H1 (cell line): ENCODE data around the gene DSG4. TPM values are rescaled to one million over a fixed set of nuclear protein-coding genes. Genes with fewer than 3 reads are reported as not detected.

Source experiments
- CTCF ChIA-PET: fragments of 300-600 bp; sonication (Branson Sonifier 250); formaldehyde crosslinking; loops from one replicate; lab custom pipeline; 2021; ENCODE audit not compliant: partially characterized antibody; lab: Charles Lee
- POLR2A ChIA-PET: fragments of 300-600 bp; sonication (Branson Sonifier 250); formaldehyde crosslinking; loops from one replicate; lab custom pipeline; 2021; ENCODE audit warnings: inconsistent platforms; ENCODE audit not compliant: partially characterized antibody; lab: Charles Lee
- DNase-seq, 2 experiments: peaks; one replicate each; pipeline versions ENCODE4 v3.0.0 to v3.0.0-alpha.2; 2010 to 2022; ENCODE audit warnings: low spot score in 2 of 2, low read depth in 1 of 2, mixed read lengths in 1 of 2
- FAIRE-seq: peaks from 2 replicates; lab custom pipeline; 2011; peaks lifted over from hg19 to GRCh38; lab: Jason Lieb, UNC
- H2AFZ ChIP-seq: 2 replicates; pipeline ENCODE4 v1.8.1; 2012; ENCODE audit warnings: low read length, inconsistent platforms
- H2AK5ac ChIP-seq: 2 replicates; pipeline ENCODE4 v1.6.1; 2013; ENCODE audit warnings: low read depth, low read length
- H2BK120ac ChIP-seq: replicated peaks from 2 replicates; pipeline ENCODE3; 2013; ENCODE audit warnings: low read depth, low read length, inconsistent platforms
- H2BK12ac ChIP-seq: 2 replicates; pipeline ENCODE4 v1.6.1; 2013; ENCODE audit warnings: low read depth, low read length
- H2BK15ac ChIP-seq: 2 replicates; pipeline ENCODE4 v1.6.1; 2013; ENCODE audit warnings: low read length
- H2BK20ac ChIP-seq: 2 replicates; pipeline ENCODE4 v1.6.1; 2013; ENCODE audit warnings: low read length
- H2BK5ac ChIP-seq: 2 replicates; pipeline ENCODE4 v1.6.1; 2013; ENCODE audit warnings: low read depth, low read length
- H3K14ac ChIP-seq: 2 replicates; pipeline ENCODE4 v1.6.1; 2013; ENCODE audit warnings: inconsistent platforms; ENCODE audit not compliant: insufficient read length
- H3K18ac ChIP-seq: 2 replicates; pipeline ENCODE4 v1.6.1; 2013; ENCODE audit warnings: low read length; ENCODE audit errors: extremely low read depth
- H3K23ac ChIP-seq: 2 replicates; pipeline ENCODE4 v1.6.1; 2013; ENCODE audit warnings: inconsistent platforms; ENCODE audit not compliant: insufficient read length
- H3K23me2 ChIP-seq: 2 replicates; pipeline ENCODE4 v1.6.1; 2013; ENCODE audit warnings: low read depth, low read length
- H3K27ac ChIP-seq: 2 replicates; pipeline ENCODE4 v1.6.1; 2011; ENCODE audit warnings: low read depth, low read length, inconsistent platforms
- H3K27me3 ChIP-seq, 4 experiments: replicated peaks in 1 of 4; 1 replicate in 1 of 4; 2 replicates in 3 of 4; pipeline versions ENCODE4 v1.6.1 to v1.8.1; 2011 to 2013; ENCODE audit warnings: low read length in 3 of 4, mild to moderate bottlenecking in 3 of 4, inconsistent platforms in 2 of 4, mixed read lengths in 2 of 4, moderate library complexity in 1 of 4; ENCODE audit not compliant: control insufficient read depth in 3 of 4, insufficient read depth in 3 of 4; ENCODE audit errors: extremely low read depth in 1 of 4
- H3K36me3 ChIP-seq, 4 experiments: 2 replicates each; pipeline versions ENCODE4 v1.6.1 to v1.8.1; 2011 to 2013; ENCODE audit warnings: mild to moderate bottlenecking in 4 of 4, low read length in 3 of 4, moderate library complexity in 2 of 4, control low read depth in 1 of 4, inconsistent platforms in 1 of 4; ENCODE audit not compliant: insufficient read depth in 4 of 4, control insufficient read depth in 2 of 4
- H3K4ac ChIP-seq: replicated peaks from 2 replicates; pipeline ENCODE3; 2013; ENCODE audit warnings: low read length, low read depth, mixed read lengths, inconsistent platforms; ENCODE audit not compliant: insufficient read length
- H3K4me1 ChIP-seq, 4 experiments: replicated peaks in 1 of 4; 1 replicate in 1 of 4; 2 replicates in 3 of 4; pipeline versions ENCODE4 v1.6.1 to v1.8.1; 2011 to 2013; ENCODE audit warnings: low read length in 3 of 4, inconsistent platforms in 2 of 4, mixed read lengths in 1 of 4; ENCODE audit not compliant: insufficient read depth in 4 of 4, control insufficient read depth in 3 of 4
- H3K4me2 ChIP-seq, 2 experiments: 2 replicates each; pipeline versions ENCODE4 v1.6.1 to v1.8.1; 2011 to 2013; ENCODE audit warnings: low read depth in 2 of 2, low read length in 2 of 2, control low read depth in 1 of 2, inconsistent platforms in 1 of 2, mild to moderate bottlenecking in 1 of 2; ENCODE audit not compliant: insufficient read depth in 1 of 2
- H3K4me3 ChIP-seq, 4 experiments: fragments of 200-600, 300-600 bp in 1 of 4; sonication (generic), shearing (Covaris generic), sonication (Bioruptor Twin) in 1 of 4; 2 replicates each; pipeline versions ENCODE4 v1.5.1 to v1.8.1; 2011 to 2016; ENCODE audit warnings: low read length in 4 of 4, low read depth in 3 of 4, control low read depth in 2 of 4, inconsistent platforms in 2 of 4, mild to moderate bottlenecking in 2 of 4, mixed read lengths in 1 of 4, moderate library complexity in 1 of 4; ENCODE audit not compliant: insufficient read depth in 2 of 4; ENCODE audit errors: extremely low read depth in 1 of 4
- H3K56ac ChIP-seq: replicated peaks from 2 replicates; pipeline ENCODE3; 2013; ENCODE audit warnings: low read depth, mild to moderate bottlenecking, mixed read lengths, low read length, inconsistent platforms; ENCODE audit not compliant: insufficient read length
- H3K79me1 ChIP-seq: 2 replicates; pipeline ENCODE4 v1.6.1; 2013; ENCODE audit warnings: low read depth, low read length, control low read depth
- H3K79me2 ChIP-seq, 2 experiments: 2 replicates each; pipeline versions ENCODE4 v1.6.1 to v1.8.1; 2012 to 2013; ENCODE audit warnings: low read length in 2 of 2, mild to moderate bottlenecking in 2 of 2, inconsistent platforms in 1 of 2; ENCODE audit not compliant: insufficient read depth in 2 of 2, control insufficient read depth in 1 of 2
- H3K9ac ChIP-seq, 4 experiments: replicated peaks in 1 of 4; 1 replicate in 1 of 4; 2 replicates in 3 of 4; pipeline versions ENCODE4 v1.6.1 to v1.8.1; 2011 to 2013; ENCODE audit warnings: low read depth in 3 of 4, low read length in 3 of 4, control low read depth in 2 of 4, mild to moderate bottlenecking in 2 of 4, moderate library complexity in 2 of 4, inconsistent platforms in 1 of 4; ENCODE audit errors: extremely low read depth in 1 of 4
- H3K9me3 ChIP-seq, 2 experiments: 2 replicates each; pipeline versions ENCODE4 v1.6.1 to v1.8.1; 2012 to 2013; ENCODE audit warnings: mild to moderate bottlenecking in 2 of 2, moderate library complexity in 2 of 2, control low read depth in 1 of 2, inconsistent platforms in 1 of 2, low read depth in 1 of 2, low read length in 1 of 2, mixed read lengths in 1 of 2; ENCODE audit not compliant: insufficient read depth in 2 of 2
- H4K20me1 ChIP-seq, 2 experiments: replicated peaks in 1 of 2; 2 replicates each; pipeline versions ENCODE3 to v1.8.1; 2011 to 2013; ENCODE audit warnings: inconsistent platforms in 2 of 2, low read length in 2 of 2, mild to moderate bottlenecking in 1 of 2; ENCODE audit not compliant: insufficient read depth in 2 of 2, control insufficient read depth in 1 of 2
- H4K5ac ChIP-seq: 2 replicates; pipeline ENCODE4 v1.6.1; 2013; ENCODE audit warnings: low read length, low read depth, mixed read lengths, inconsistent platforms; ENCODE audit not compliant: insufficient read length
- H4K8ac ChIP-seq: 2 replicates; pipeline ENCODE4 v1.8.0; 2013; ENCODE audit warnings: mild to moderate bottlenecking, moderate library complexity, low read length, inconsistent platforms; ENCODE audit not compliant: insufficient read depth; ENCODE audit errors: extremely low read depth
- H4K91ac ChIP-seq: replicated peaks from 2 replicates; pipeline ENCODE3; 2013; ENCODE audit warnings: low read length, mixed read lengths, inconsistent platforms; ENCODE audit not compliant: insufficient read length
- POLR2A ChIP-seq, 2 experiments: IDR thresholded peaks; 1 replicate in 1 of 2; 2 replicates in 1 of 2; pipeline ENCODE4 v1.6.1; 2011; ENCODE audit warnings: low read depth in 2 of 2, low read length in 2 of 2, mild to moderate bottlenecking in 2 of 2; ENCODE audit errors: control extremely low read depth in 1 of 2
- SRF ChIP-seq: IDR thresholded peaks from 2 replicates; pipeline ENCODE4 v1.6.1; 2011; ENCODE audit warnings: mild to moderate bottlenecking, low read depth, low read length, moderate library complexity
- TAF7 ChIP-seq: optimal IDR thresholded peaks from 2 replicates; pipeline ENCODE3; 2011; ENCODE audit warnings: low read depth, mild to moderate bottlenecking, inconsistent platforms, low read length, moderate library complexity, borderline replicate concordance
- YY1 ChIP-seq: IDR thresholded peaks from 2 replicates; pipeline ENCODE4 v1.6.1; 2011; ENCODE audit warnings: low read depth, mild to moderate bottlenecking, low read length
- WGBS, 2 experiments: shearing (Covaris generic) in 1 of 2; methylation state at CpG; one replicate each; pipeline versions ENCODE4 v1.1.6 to v1.1.7; 2013 to 2015; ENCODE audit warnings: low lambda C conversion rate in 2 of 2, mixed read lengths in 2 of 2, inconsistent platforms in 1 of 2, low coverage in 1 of 2, missing lambda C conversion rate in 1 of 2; ENCODE audit not compliant: insufficient replicate concordance in 2 of 2, insufficient coverage in 1 of 2, insufficient read length in 1 of 2; ENCODE audit errors: extremely low coverage in 1 of 2, missing lambda C conversion rate in 1 of 2; 5-methylcytosine and 5-hydroxymethylcytosine counted together
- polyA plus RNA-seq, 7 experiments: library from polyadenylated mRNA; depleted of rRNA in 3 of 7; stranded (reverse) in 5 of 7; unstranded in 2 of 7; fragments of >200 nt in 5 of 7; fragments of 200-250 nt in 2 of 7; gene quantifications; 1 replicate in 5 of 7; 2 replicates in 1 of 7; 4 replicates in 1 of 7; pipeline versions ENCODE4 v1.2.1 to v1.2.3, GENCODE V29; 2011 to 2013; ENCODE audit warnings: missing spikeins in 2 of 7, mixed read lengths in 2 of 7
- total RNA-seq: library from RNA; stranded (reverse); fragmentation: NEBNext Ultra II Directional; extraction: Animal tissue kit (Norgen Biotek cat#: 25700); gene quantifications from 2 replicates; pipeline ENCODE4 v1.2.1, GENCODE V29; 2021

DSG4 gene
- total and polyA plus RNA-seq, 2 of the 8 experiments (the other 6 are each of a cell fraction or from before 2014, with no cell fraction given), result not detected

DNA sequence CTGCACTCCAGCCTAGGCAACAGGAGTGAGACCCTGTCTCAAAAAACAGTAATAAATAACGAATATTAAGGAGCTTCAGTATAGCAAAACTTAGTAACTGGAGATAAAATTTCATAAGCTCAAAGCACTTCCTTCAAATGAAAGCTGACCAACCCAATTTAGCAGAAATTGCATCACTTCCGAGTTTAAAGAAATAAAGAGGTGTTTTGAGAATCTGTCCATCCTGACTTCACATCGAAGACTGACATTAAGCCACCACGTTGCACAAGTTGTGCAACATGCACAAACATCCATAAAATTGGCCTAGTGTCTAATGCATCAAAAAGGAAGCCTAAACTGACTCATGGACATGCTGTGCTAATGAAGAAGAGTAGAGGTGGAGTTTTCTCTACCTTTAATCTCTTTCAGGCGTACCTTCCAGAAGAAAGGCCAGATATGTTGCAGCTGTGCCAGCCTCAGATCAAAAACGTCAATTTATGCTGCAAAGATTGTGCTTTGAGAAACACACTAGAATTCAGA lies 63.3 kb downstream of the DSG4 start:
- H2BK5ac ChIP-seq, result no peak overlapping the region
- no peak overlapping the region for H3K27ac ChIP-seq
- H2BK15ac ChIP-seq, result no peak overlapping the region
- H2BK120ac ChIP-seq, result no peak overlapping the region
- H3K18ac ChIP-seq, result no peak overlapping the region
- no peaks in the 10 kb centered on the region for H3K23me2 ChIP-seq
- H2AK5ac ChIP-seq, result no peak overlapping the region
- H3K56ac ChIP-seq, result no peak overlapping the region
- no peak overlapping the region for H3K4me3 ChIP-seq
- ChIA-PET CTCF (interaction anchor here (1.1 to 6.8 kb wide), 4 partner anchors 10 to 471 kb away, joined by 3 to 47 read pairs (median 4); no protein-coding TSS in a partner anchor), POLR2A (no interaction called here)
- H3K79me1 ChIP-seq, result no peaks in the 10 kb centered on the region
- no peak overlapping the region for H3K9ac ChIP-seq
- no peak overlapping the region for H2BK20ac ChIP-seq
- H4K20me1 ChIP-seq, result no peaks in the 10 kb centered on the region
- no peak overlapping the region for H4K8ac ChIP-seq
- no peak overlapping the region for H2BK12ac ChIP-seq
- no peaks in the 10 kb centered on the region for H3K4me1 ChIP-seq
- H3K23ac ChIP-seq, result no peak overlapping the region
- no peaks in the 10 kb centered on the region for H3K36me3 ChIP-seq
- H3K4me2 ChIP-seq, result no peak overlapping the region
- WGBS, 2 experiments, result 92% methylated on average over 6 of the region's 6 CpGs; no CpG with 5 or more reads in 1 of the 2 experiments
- no peak overlapping the region for H3K14ac ChIP-seq
- no peak for DNase-seq
- FAIRE-seq, result no peak
- H4K91ac ChIP-seq, result no peak overlapping the region
- no peak overlapping the region for H4K5ac ChIP-seq
- no peaks in the 10 kb centered on the region for H3K27me3 ChIP-seq
- TF ChIP-seq SRF, result no peak
- no peak for TF ChIP-seq POLR2A (IDR thresholded peaks at IDR 0.05; ENCODE audit: control extremely low read depth in 1 of 2, low read depth in 2 of 2, low read length in 2 of 2)
- TF ChIP-seq YY1, result no peak
- TF ChIP-seq TAF7, result no peak
- H3K9me3 ChIP-seq, result no peaks in the 10 kb centered on the region
- no peaks in the 10 kb centered on the region for H3K79me2 ChIP-seq
- H3K4ac ChIP-seq, result no peak overlapping the region
- no peak overlapping the region for H2AFZ ChIP-seq
